ENCODE measurements around the gene LPIN2. TPM values are rescaled to one million over a fixed set of nuclear protein-coding genes. Genes with fewer than 3 reads are reported as not detected.
"Not testable (repeated sequence)": the region's sequence is repeated elsewhere in the genome, so short reads cannot be mapped to it uniquely, and the experiment has no call there.

Gene LPIN2
- total and polyA plus RNA-seq, 4 experiments from 2014 or later: 53.6 to 103 (median 96.0) TPM

GRCh38 chr18:3053081-3053480, 40.1 kb upstream of the LPIN2 start:
- no peak overlapping the region for H3K4me3 ChIP-seq (ENCODE audit: low read length in 2 of 2)
- Mint-ChIP-seq H3K27me3 (no peaks in the 10 kb centered on the region), H3K4me1 (peaks cover 33 to 50% (median 43%) of the 10 kb centered on the region in 4 donors), H3K4me3 (peak overlapping the region in 5 of 8 donors; percentile 22 to 66 (median 56)), H3K27ac (peak overlapping the region in 3 of 7 donors; percentile 57 to 84 (median 82)), H3K9me3 (peaks cover 0 to 4% (median 3%) of the 10 kb centered on the region in 8 donors), H3K36me3 (peaks cover 0 to 4% of the 10 kb centered on the region in 2 donors)
- CTCF ChIA-PET (ENCODE audit: partially characterized antibody): interaction anchor here (0.7 to 1.0 kb wide), 2 partner anchors 9 to 77 kb away, joined by 3 to 5 read pairs; no protein-coding TSS in a partner anchor
- H3K27ac ChIP-seq (ENCODE audit: low read depth, low read length): no peak overlapping the region
- H3K36me3 ChIP-seq (ENCODE audit: insufficient read depth, low read length): no peaks in the 10 kb centered on the region
- no peaks in the 10 kb centered on the region for H3K9me3 ChIP-seq (ENCODE audit: control insufficient read depth in 1 of 2, low read length in 2 of 2)
- no peaks in the 10 kb centered on the region for H3K27me3 ChIP-seq (ENCODE audit: insufficient read depth, low read length)
- POLR2A ChIA-PET (ENCODE audit: partially characterized antibody): interaction anchor here (1.1 kb wide), 1 partner anchor 16 kb away, joined by 3 read pairs; no protein-coding TSS in a partner anchor
- intact Hi-C loops (cut with micrococcal nuclease): no loop called here
- no peak for DNase-seq
- H3K4me1 ChIP-seq (ENCODE audit: insufficient read depth, low read length): peaks cover 45% of the 10 kb centered on the region

GRCh38 chr18:3052411-3052758, 39.4 kb upstream of the LPIN2 start:
- no peak for DNase-seq
- peak overlapping the region; percentile 12 to 91 (median 82) for H3K27ac Mint-ChIP-seq
- no peaks in the 10 kb centered on the region for H3K27me3 Mint-ChIP-seq
- H3K36me3 Mint-ChIP-seq: peaks cover 0 to 4% of the 10 kb centered on the region in 2 donors
- H3K9me3 ChIP-seq (ENCODE audit: control insufficient read depth in 1 of 2, low read length in 2 of 2): no peaks in the 10 kb centered on the region
- peaks cover 0 to 4% (median 3%) of the 10 kb centered on the region in 8 donors for H3K9me3 Mint-ChIP-seq
- H3K4me3 ChIP-seq (ENCODE audit: low read length in 2 of 2): no peak overlapping the region
- CTCF ChIA-PET (ENCODE audit: partially characterized antibody): interaction anchor here (1.3 to 4.2 kb wide), 2 partner anchors 10 to 41 kb away, joined by 4 to 15 read pairs; no protein-coding TSS in a partner anchor
- no peaks in the 10 kb centered on the region for H3K36me3 ChIP-seq (ENCODE audit: insufficient read depth, low read length)
- peaks cover 38% of the 10 kb centered on the region for H3K4me1 ChIP-seq (ENCODE audit: insufficient read depth, low read length)
- H3K4me1 Mint-ChIP-seq: peaks cover 31 to 43% (median 37%) of the 10 kb centered on the region in 4 donors
- H3K27ac ChIP-seq (ENCODE audit: low read depth, low read length): no peak overlapping the region
- H3K27me3 ChIP-seq (ENCODE audit: insufficient read depth, low read length): no peaks in the 10 kb centered on the region
- POLR2A ChIA-PET (ENCODE audit: partially characterized antibody): interaction anchor here (1.1 to 3.8 kb wide), 2 partner anchors 9 to 15 kb away, joined by 3 to 16 read pairs; no protein-coding TSS in a partner anchor
- peak overlapping the region; percentile 15 to 78 (median 42) for H3K4me3 Mint-ChIP-seq
- intact Hi-C loops (cut with micrococcal nuclease): no loop called here

GRCh38 chr18:3051718-3052410, 38.9 kb upstream of the LPIN2 start:
- ChIA-PET POLR2A (ENCODE audit: partially characterized antibody) (interaction anchor here (3.8 kb wide), 1 partner anchor 10 kb away, joined by 16 read pairs; no protein-coding TSS in a partner anchor), CTCF (ENCODE audit: partially characterized antibody) (interaction anchor here (1.0 to 4.2 kb wide), 3 partner anchors 10 to 77 kb away, joined by 4 to 15 read pairs (median 4); no protein-coding TSS in a partner anchor)
- Mint-ChIP-seq H3K4me3 (peak overlapping the region; percentile 15 to 78 (median 42)), H3K9me3 (peaks cover 0 to 4% (median 3%) of the 10 kb centered on the region in 8 donors), H3K27me3 (no peaks in the 10 kb centered on the region), H3K27ac (peak overlapping the region; percentile 12 to 91 (median 82)), H3K4me1 (peaks cover 27 to 38% (median 32%) of the 10 kb centered on the region in 4 donors), H3K36me3 (peaks cover 0 to 4% of the 10 kb centered on the region in 2 donors)
- no peaks in the 10 kb centered on the region for H3K36me3 ChIP-seq (ENCODE audit: insufficient read depth, low read length)
- H3K27ac ChIP-seq (ENCODE audit: low read depth, low read length): no peak overlapping the region
- peak in 1 of 5 donors; percentile 11 for DNase-seq
- no peaks in the 10 kb centered on the region for H3K27me3 ChIP-seq (ENCODE audit: insufficient read depth, low read length)
- no peaks in the 10 kb centered on the region for H3K9me3 ChIP-seq (ENCODE audit: control insufficient read depth in 1 of 2, low read length in 2 of 2)
- intact Hi-C loops (cut with micrococcal nuclease): no loop called here
- H3K4me1 ChIP-seq (ENCODE audit: insufficient read depth, low read length): peaks cover 33% of the 10 kb centered on the region
- H3K4me3 ChIP-seq (ENCODE audit: low read length in 2 of 2): no peak overlapping the region

- H3K9me3 ChIP-seq (ENCODE audit: control insufficient read depth in 1 of 2, low read length in 2 of 2); H3K9me3 Mint-ChIP-seq; H3K36me3 ChIP-seq (ENCODE audit: insufficient read depth, low read length); H3K27ac Mint-ChIP-seq; H3K4me3 Mint-ChIP-seq; DNase-seq; H3K4me3 ChIP-seq (ENCODE audit: low read length in 2 of 2); H3K27me3 ChIP-seq (ENCODE audit: insufficient read depth, low read length); H3K27me3 Mint-ChIP-seq; intact Hi-C loops (cut with micrococcal nuclease); H3K36me3 Mint-ChIP-seq; H3K27ac ChIP-seq (ENCODE audit: low read depth, low read length): not testable (repeated sequence)
- POLR2A ChIA-PET (ENCODE audit: partially characterized antibody): interaction anchor here (3.8 kb wide), 1 partner anchor 12 kb away, joined by 16 read pairs; no protein-coding TSS in a partner anchor
- CTCF ChIA-PET (ENCODE audit: partially characterized antibody): interaction anchor here (1.6 to 4.2 kb wide), 2 partner anchors 12 to 56 kb away, joined by 5 to 15 read pairs; no protein-coding TSS in a partner anchor
- peaks cover 22 to 39% (median 27%) of the 10 kb centered on the region in 4 donors for H3K4me1 Mint-ChIP-seq
- peaks cover 20% of the 10 kb centered on the region for H3K4me1 ChIP-seq (ENCODE audit: insufficient read depth, low read length)
Observed at GRCh38 chr18:3049897-3050454, 37.0 kb upstream of the LPIN2 start.

DNA sequence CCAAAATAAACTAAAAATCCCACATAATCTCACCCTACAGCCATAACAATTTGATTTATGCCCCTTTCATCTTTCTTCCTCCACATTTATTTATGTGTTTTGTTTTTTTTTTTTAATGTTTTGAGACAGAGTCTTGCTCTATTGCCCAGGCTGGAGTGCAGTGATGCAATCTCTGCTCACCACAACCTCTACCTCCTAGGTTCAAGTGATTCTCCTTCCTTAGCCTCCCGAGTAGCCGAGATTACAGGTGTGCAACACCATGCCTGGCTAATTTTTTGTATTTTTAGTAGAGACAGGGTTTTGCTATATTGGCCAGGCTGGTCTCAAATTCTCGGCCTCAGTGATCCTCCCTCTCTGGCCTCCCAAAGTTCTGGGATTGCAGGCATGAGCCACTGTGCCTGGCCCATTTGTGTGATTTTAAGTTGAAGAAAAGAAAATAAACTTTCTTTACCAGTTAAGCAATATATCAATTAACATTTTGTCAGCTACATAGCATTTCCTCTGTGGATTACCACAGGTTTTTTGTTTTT, 35.9 kb upstream of the LPIN2 start:
- no peak overlapping the region for H3K4me3 ChIP-seq (ENCODE audit: low read length in 2 of 2)
- no peak for DNase-seq
- no peaks in the 10 kb centered on the region for H3K36me3 ChIP-seq (ENCODE audit: insufficient read depth, low read length)
- Mint-ChIP-seq H3K9me3 (peaks cover 0 to 4% (median under 1%) of the 10 kb centered on the region in 8 donors), H3K27me3 (no peaks in the 10 kb centered on the region), H3K36me3 (no peaks in the 10 kb centered on the region), H3K4me1 (peaks cover 19 to 34% (median 23%) of the 10 kb centered on the region in 4 donors), H3K4me3 (no peak overlapping the region), H3K27ac (peak overlapping the region in 1 of 7 donors; percentile 79)
- peaks cover 20% of the 10 kb centered on the region for H3K4me1 ChIP-seq (ENCODE audit: insufficient read depth, low read length)
- ChIA-PET CTCF (ENCODE audit: partially characterized antibody) (interaction anchor here (1.6 to 4.2 kb wide), 3 partner anchors 9 to 55 kb away, joined by 5 to 15 read pairs (median 5); no protein-coding TSS in a partner anchor), POLR2A (ENCODE audit: partially characterized antibody) (interaction anchor here (1.6 to 3.8 kb wide), 2 partner anchors 13 to 32 kb away, joined by 4 to 16 read pairs; no protein-coding TSS in a partner anchor)
- H3K27ac ChIP-seq (ENCODE audit: low read depth, low read length): no peak overlapping the region
- intact Hi-C loops (cut with micrococcal nuclease): no loop called here
- H3K27me3 ChIP-seq (ENCODE audit: insufficient read depth, low read length): no peaks in the 10 kb centered on the region
- H3K9me3 ChIP-seq (ENCODE audit: control insufficient read depth in 1 of 2, low read length in 2 of 2): no peaks in the 10 kb centered on the region

GRCh38 chr18:3048121-3048520, 35.2 kb upstream of the LPIN2 start:
- Histone ChIP-seq H3K36me3 (ENCODE audit: insufficient read depth, low read length) (no peaks in the 10 kb centered on the region), H3K27me3 (ENCODE audit: insufficient read depth, low read length) (no peaks in the 10 kb centered on the region), H3K4me3 (ENCODE audit: low read length in 2 of 2) (no peak overlapping the region), H3K9me3 (ENCODE audit: control insufficient read depth in 1 of 2, low read length in 2 of 2) (no peaks in the 10 kb centered on the region), H3K27ac (ENCODE audit: low read depth, low read length) (no peak overlapping the region), H3K4me1 (ENCODE audit: insufficient read depth, low read length) (peaks cover 20% of the 10 kb centered on the region)
- intact Hi-C loops (cut with micrococcal nuclease): no loop called here
- Mint-ChIP-seq H3K27me3 (no peaks in the 10 kb centered on the region), H3K9me3 (peaks cover 0 to 3% (median 0%) of the 10 kb centered on the region in 8 donors), H3K36me3 (no peaks in the 10 kb centered on the region), H3K27ac (no peak overlapping the region), H3K4me3 (no peak overlapping the region), H3K4me1 (peaks cover 14 to 27% (median 18%) of the 10 kb centered on the region in 4 donors)
- no peak for DNase-seq
- POLR2A ChIA-PET (ENCODE audit: partially characterized antibody): interaction anchor here (1.6 kb wide), 1 partner anchor 31 kb away, joined by 4 read pairs; no protein-coding TSS in a partner anchor
- CTCF ChIA-PET (ENCODE audit: partially characterized antibody): interaction anchor here (1.7 to 4.2 kb wide), 2 partner anchors 10 to 14 kb away, joined by 5 to 15 read pairs; no protein-coding TSS in a partner anchor
